Smooth muscle cell (in vitro differentiated cells): Measurements from ENCODE around the gene FBXO38. TPM values are rescaled to one million over a fixed set of nuclear protein-coding genes. Genes with fewer than 3 reads are reported as not detected.

Source experiments
- DNase-seq: peaks from one replicate; lab custom pipeline; 2025; ENCODE audit not compliant: unreplicated experiment; lab: John Stamatoyannopoulos, UW
- H2AFZ ChIP-seq: fragments of 200-600 bp; sonication (generic); 2 replicates; pipeline ENCODE4 v1.6.0; 2016; ENCODE audit warnings: antibody characterized with exemption, low read depth, mild to moderate bottlenecking
- H3F3A ChIP-seq: fragments of 200-600 bp; sonication (generic); 2 replicates; pipeline ENCODE4 v1.6.0; 2017; ENCODE audit warnings: antibody characterized with exemption, low read depth
- H3K27ac ChIP-seq: fragments of 200-600 bp; sonication (generic); 2 replicates; pipeline ENCODE4 v1.5.1; 2016; ENCODE audit warnings: low read depth, mild to moderate bottlenecking
- H3K27me3 ChIP-seq: fragments of 200-600 bp; sonication (generic); 2 replicates; pipeline ENCODE4 v1.6.1; 2016; ENCODE audit warnings: low read depth, mild to moderate bottlenecking
- H3K36me3 ChIP-seq: fragments of 200-600 bp; sonication (generic); 2 replicates; pipeline ENCODE4 v1.5.1; 2016; ENCODE audit warnings: low read depth
- H3K4me1 ChIP-seq: fragments of 200-600 bp; sonication (generic); 2 replicates; pipeline ENCODE4 v1.5.1; 2016; ENCODE audit warnings: low read depth
- H3K4me2 ChIP-seq: fragments of 200-600 bp; sonication (generic); 2 replicates; pipeline ENCODE4 v1.6.0; 2016; ENCODE audit warnings: mild to moderate bottlenecking
- H3K4me3 ChIP-seq: fragments of 200-600 bp; sonication (generic); 2 replicates; pipeline ENCODE4 v1.5.1; 2016; ENCODE audit warnings: mild to moderate bottlenecking
- H3K79me2 ChIP-seq: fragments of 200-600 bp; sonication (generic); 2 replicates; pipeline ENCODE4 v1.6.0; 2016; ENCODE audit warnings: low read depth, mild to moderate bottlenecking
- H3K9ac ChIP-seq: fragments of 200-600 bp; sonication (generic); 2 replicates; pipeline ENCODE4 v1.6.0; 2016; ENCODE audit warnings: low read depth
- H3K9me3 ChIP-seq: fragments of 200-600 bp; sonication (generic); replicated peaks from 2 replicates; pipeline ENCODE4 v1.5.1; 2016; ENCODE audit warnings: low read depth
- H4K20me1 ChIP-seq: fragments of 200-600 bp; sonication (generic); 2 replicates; pipeline ENCODE4 v1.6.0; 2016; ENCODE audit warnings: low read depth
- CTCF ChIP-seq: fragments of 200-600 bp; sonication (generic); IDR thresholded peaks from 2 replicates; pipeline ENCODE4 v1.5.1; 2017; ENCODE audit warnings: borderline replicate concordance, mild to moderate bottlenecking, antibody characterized with exemption; ENCODE audit not compliant: insufficient read depth, poor library complexity, severe bottlenecking
- WGBS: methylation state at CpG from one replicate; pipeline ENCODE4 v1.1.7; 2016; ENCODE audit warnings: low lambda C conversion rate; 5-methylcytosine and 5-hydroxymethylcytosine counted together
- polyA plus RNA-seq: library from polyadenylated mRNA; unstranded; fragments of >200 nt; fragmentation: Nextera tagmentation; extraction: Ambion mirVana; gene quantifications from 2 replicates; pipeline ENCODE4 v1.2.1, GENCODE V29; 2016
- total RNA-seq: library from RNA; depleted of rRNA; stranded (reverse); fragments of >200 nt; gene quantifications from 2 replicates; pipeline ENCODE4 v1.2.3, GENCODE V29; 2014

FBXO38 gene
- total and polyA plus RNA-seq, 2 experiments from 2014 or later, result 24.4 to 44.5 TPM

- Histone ChIP-seq H3K4me2 (no peak overlapping the region), H3K9me3 (no peaks in the 10 kb centered on the region), H3K9ac (no peak overlapping the region), H3K27ac (peak overlapping the region; percentile 79), H3K79me2 (no peaks in the 10 kb centered on the region), H3K4me3 (no peak overlapping the region), H4K20me1 (no peaks in the 10 kb centered on the region), H3K36me3 (no peaks in the 10 kb centered on the region), H3K27me3 (no peaks in the 10 kb centered on the region), H3K4me1 (no peaks in the 10 kb centered on the region), H3F3A (no peaks in the 10 kb centered on the region), H2AFZ (no peak overlapping the region)
- TF ChIP-seq CTCF, result no peak
- DNase-seq, result no peak
- 76% methylated on average over 2 of the region's 2 CpGs for WGBS
Observed at GRCh38 chr5:148342371-148343045, 41.2 kb upstream of the FBXO38 start.

GRCh38 chr5:148343046-148343407 lies 40.7 kb upstream of the FBXO38 start:
- H3K9me3 ChIP-seq, result no peaks in the 10 kb centered on the region
- WGBS, result 68% methylated on average over 2 of the region's 2 CpGs
- no peaks in the 10 kb centered on the region for H3K36me3 ChIP-seq
- H3K27me3 ChIP-seq, result no peaks in the 10 kb centered on the region
- no peaks in the 10 kb centered on the region for H3F3A ChIP-seq
- no peak overlapping the region for H3K4me3 ChIP-seq
- no peak overlapping the region for H2AFZ ChIP-seq
- DNase-seq, result no peak
- H3K79me2 ChIP-seq, result no peaks in the 10 kb centered on the region
- no peak for TF ChIP-seq CTCF
- H4K20me1 ChIP-seq, result no peaks in the 10 kb centered on the region
- peak overlapping the region; percentile 29 for H3K9ac ChIP-seq
- no peak overlapping the region for H3K4me2 ChIP-seq
- no peaks in the 10 kb centered on the region for H3K4me1 ChIP-seq
- peak overlapping the region; percentile 79 for H3K27ac ChIP-seq

GRCh38 chr5:148343603-148344487 lies 39.9 kb upstream of the FBXO38 start:
- no peak for TF ChIP-seq CTCF
- 84% methylated on average over 7 of the region's 7 CpGs for WGBS
- no peaks in the 10 kb centered on the region for H3K36me3 ChIP-seq
- H2AFZ ChIP-seq, result no peak overlapping the region
- peak overlapping the region; percentile 79 for H3K27ac ChIP-seq
- H4K20me1 ChIP-seq, result no peaks in the 10 kb centered on the region
- DNase-seq, result no peak
- no peaks in the 10 kb centered on the region for H3K9me3 ChIP-seq
- H3K27me3 ChIP-seq, result no peaks in the 10 kb centered on the region
- no peak overlapping the region for H3K4me3 ChIP-seq
- no peaks in the 10 kb centered on the region for H3K79me2 ChIP-seq
- no peaks in the 10 kb centered on the region for H3F3A ChIP-seq
- no peaks in the 10 kb centered on the region for H3K4me1 ChIP-seq
- no peak overlapping the region for H3K4me2 ChIP-seq
- H3K9ac ChIP-seq, result peak overlapping the region; percentile 29

- Histone ChIP-seq H3K9ac (no peak overlapping the region), H3K79me2 (no peaks in the 10 kb centered on the region), H3K36me3 (no peaks in the 10 kb centered on the region), H3K4me3 (no peak overlapping the region), H3K27me3 (no peaks in the 10 kb centered on the region), H3K4me2 (no peak overlapping the region), H3K9me3 (no peaks in the 10 kb centered on the region), H3K4me1 (no peaks in the 10 kb centered on the region), H3K27ac (no peak overlapping the region), H4K20me1 (no peaks in the 10 kb centered on the region), H2AFZ (no peak overlapping the region), H3F3A (no peaks in the 10 kb centered on the region)
- DNase-seq, result no peak
- WGBS, result 85% methylated on average over 1 of the region's 1 CpG
- TF ChIP-seq CTCF, result no peak
Observed at GRCh38 chr5:148347706-148348105, 36.1 kb upstream of the FBXO38 start.
